HG03066 (cell line): ENCODE results near the gene PMEPA1.
A peak's percentile ranks its signal among the peaks of the same experiment; 100 is the strongest.

Source experiments
- ATAC-seq: cut with Tn5 transposase; IDR thresholded peaks from one replicate; pipeline ENCODE4 v1.9.1; 2021; ENCODE audit warnings: low read depth; ENCODE audit not compliant: unreplicated experiment

PMEPA1 gene

DNA sequence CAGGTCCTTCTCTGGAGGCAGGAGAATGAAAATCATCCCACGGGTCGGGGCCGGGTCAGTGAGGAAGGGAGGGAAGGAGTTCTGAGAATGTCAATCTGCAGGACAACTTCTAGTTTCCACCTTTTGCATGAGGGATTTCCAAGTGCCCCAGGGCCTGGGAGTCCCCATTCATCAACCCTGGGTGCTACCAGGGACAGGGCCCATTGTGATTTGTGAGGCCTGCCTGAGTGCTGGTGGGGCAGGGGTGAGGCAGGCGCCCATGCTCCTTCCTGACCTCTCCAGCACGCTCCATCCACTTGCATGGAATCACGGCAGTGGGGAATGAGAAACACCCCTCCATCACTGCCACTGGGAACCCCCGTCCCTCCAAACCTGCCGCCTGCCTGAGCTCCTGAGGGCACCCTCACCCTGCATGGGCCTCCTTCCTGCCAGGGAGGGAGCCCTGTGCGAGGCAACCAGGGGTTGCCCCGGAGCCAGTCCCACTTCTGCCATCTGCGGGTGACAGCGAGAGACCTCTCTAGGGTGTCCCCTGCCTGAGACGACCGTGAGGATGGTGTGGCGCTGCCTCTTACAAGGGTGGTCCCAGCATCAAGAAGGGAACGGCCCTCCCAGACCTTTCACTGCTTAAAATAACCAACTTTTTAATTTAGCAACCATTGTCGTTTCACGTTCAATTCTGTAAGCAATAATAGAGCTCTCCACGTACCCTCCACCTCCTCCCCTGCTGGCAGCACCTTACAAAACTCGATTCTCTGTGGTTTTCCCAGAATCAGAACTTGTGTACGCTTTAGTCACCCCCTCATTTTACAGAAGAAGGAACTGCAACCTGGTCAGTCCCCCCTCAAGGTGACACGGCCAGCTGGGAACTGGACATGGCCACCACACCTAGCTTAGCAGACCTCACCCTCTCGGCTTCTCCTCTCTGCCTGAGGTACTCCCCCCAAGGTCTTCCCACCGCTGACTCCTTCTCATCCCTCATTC is 28.6 kb downstream of the PMEPA1 start:
- ATAC-seq = no peak

- ATAC-seq = peak; percentile 55
These were observed 29.6 kb downstream of the PMEPA1 start for GRCh38 chr20:57680131-57680716.

GRCh38 chr20:57679113-57679512 is 30.7 kb downstream of the PMEPA1 start:
- ATAC-seq = no peak

- no peak for ATAC-seq
These were observed 31.5 kb downstream of the PMEPA1 start for GRCh38 chr20:57678340-57678739.

DNA sequence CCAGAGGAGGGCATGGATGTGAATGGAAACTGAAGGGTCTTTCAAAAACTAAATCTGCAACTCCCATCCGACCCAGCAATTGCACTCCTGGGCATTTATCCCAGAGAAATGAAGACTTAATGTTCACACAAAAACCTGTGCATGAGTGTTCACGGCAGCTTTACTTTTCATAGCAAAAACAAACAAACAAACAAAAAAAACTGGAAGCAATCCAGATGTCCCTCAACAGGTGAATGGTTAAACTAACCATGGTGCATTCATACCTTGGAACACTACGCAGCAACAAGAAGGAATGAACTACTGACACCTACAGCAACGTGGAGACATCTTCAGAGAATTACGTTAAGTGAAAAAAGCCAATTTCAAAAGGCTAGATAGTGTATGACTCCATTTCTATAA is 32.2 kb downstream of the PMEPA1 start:
- ATAC-seq = no peak

DNA sequence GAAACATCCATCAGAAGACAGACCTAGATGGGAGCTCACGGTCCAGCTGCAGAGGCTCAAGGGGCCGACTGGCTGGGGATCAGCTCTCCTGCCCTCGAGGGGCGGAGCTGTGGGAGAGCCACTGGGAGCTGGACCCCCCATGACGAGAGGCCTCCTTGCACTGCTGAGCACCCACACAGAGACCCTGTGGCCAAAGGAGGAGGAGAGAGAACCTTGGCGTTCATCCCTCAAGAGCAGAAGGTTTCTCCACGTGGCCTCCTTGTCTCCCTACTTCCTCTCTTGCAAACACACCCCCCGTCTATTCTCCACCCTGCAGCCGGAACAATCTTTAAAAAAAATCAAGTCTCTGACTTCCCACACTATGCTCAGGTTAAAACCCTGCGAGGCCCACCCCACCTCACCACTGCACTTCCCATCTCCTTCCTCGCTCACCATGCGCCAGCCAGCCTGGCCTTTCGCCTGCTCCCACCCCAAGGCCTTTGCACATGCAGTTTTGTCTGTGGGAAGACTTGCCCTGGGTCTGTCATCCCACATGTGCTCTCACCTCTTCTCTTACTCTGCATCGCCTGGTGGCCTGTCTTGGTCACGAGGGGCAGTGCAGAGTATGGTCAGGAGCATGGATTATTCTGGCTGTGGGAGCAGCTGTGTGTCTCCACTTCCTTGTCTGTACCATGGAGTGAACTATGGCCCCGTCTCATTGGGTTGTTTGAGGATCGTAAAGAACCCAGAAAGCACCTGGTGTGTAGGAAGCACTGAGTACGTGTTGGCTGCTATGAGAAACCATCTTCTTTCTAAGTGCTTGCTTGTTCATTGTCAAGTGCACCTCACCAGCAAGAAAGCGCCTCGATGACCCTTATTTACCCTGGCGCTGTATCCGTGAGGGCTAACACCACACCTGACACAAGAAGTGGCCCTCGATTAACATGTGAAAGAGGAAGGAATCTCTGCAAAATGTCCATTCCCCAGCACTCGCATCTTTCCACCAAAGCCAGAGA is 32.9 kb downstream of the PMEPA1 start:
- no peak for ATAC-seq

GRCh38 chr20:57675773-57676172 is 34.0 kb downstream of the PMEPA1 start:
- ATAC-seq = no peak

DNA sequence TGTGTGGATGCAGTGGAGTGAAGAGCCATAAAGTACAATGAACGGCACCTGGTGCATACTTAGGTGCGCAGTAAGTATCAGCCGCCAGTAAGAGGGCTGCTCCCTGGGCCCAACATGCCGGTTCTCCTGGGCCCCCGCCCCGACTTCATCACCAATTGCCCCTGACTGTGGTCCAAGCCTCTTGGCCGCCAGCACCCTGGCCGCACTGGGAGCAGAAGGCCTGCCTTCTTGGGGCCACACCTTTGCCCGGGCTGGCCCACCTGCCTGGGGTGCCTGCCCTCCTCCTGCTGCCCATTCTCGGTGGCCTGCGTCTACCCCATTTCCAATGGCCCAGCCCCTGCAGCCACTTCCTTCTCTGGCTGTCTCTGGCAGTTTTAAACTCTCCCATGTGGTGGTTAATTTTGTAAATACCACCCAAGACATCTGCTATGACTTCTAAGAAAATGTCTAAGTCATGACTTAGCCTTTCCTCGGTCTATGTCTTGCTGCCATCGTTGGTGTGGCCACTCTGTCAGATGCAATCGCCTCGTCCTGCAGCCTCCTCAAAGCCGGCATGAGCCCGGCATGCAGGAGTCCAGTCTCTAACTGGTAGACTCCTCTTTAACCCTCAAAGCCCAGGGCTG is 36.8 kb downstream of the PMEPA1 start:
- ATAC-seq = no peak

DNA sequence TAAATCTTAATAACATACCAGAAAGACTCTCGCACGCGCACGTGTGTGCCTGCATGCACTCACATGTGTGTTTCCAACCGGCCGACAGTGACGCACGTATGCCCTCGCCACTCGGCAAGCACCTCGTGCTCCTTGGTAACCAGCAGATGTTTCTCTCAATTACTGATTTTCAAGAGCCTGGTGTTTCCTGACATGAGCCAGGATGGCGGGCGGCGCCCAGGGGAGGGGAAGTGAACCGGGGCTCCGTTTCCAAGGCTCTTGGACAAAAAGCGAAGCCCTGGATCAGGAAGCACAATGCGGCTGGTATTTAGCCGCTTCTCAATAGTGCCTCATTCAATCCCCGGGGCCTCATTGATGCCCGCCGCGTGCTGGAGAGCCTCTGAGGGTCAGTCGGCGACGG is 37.7 kb downstream of the PMEPA1 start:
- no peak for ATAC-seq

DNA sequence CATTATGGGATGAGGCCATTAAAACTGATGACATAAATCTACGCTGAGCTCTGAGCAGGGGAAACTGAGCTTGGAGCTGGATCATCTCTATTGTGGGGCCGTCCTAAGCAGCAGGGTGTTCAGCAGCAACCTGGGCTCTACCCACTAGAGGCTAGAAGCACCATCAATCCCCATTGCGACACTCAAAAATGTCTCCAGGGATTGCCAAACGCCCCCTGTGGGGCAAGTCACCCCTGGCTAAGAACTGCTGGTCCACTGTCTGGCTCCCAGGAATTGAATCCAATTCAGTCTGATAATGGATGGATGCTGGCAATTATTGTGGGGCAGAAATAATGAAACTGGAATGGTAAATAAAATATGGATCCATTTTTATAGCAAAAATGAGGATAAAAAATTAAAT is 38.2 kb downstream of the PMEPA1 start:
- no peak for ATAC-seq

DNA sequence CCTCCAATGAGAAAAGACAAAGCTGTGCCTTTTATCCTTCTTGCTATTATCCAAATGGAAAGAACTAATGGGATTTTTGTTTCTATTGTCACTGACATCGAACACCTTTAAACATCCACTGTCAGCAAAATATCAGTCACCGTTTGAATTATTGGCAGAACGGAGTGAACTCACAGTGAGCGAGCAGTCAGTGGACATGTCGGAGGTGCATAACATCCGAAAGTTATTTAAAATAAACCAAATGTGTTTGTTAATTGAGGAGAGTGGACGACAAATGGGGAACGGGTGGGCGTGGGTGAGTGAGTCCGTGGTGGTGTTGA is 38.8 kb downstream of the PMEPA1 start:
- ATAC-seq = no peak

GRCh38 chr20:57670288-57671071 is 39.3 kb downstream of the PMEPA1 start:
- ATAC-seq = no peak

GRCh38 chr20:57669632-57670031 is 40.2 kb downstream of the PMEPA1 start:
- no peak for ATAC-seq

- no peak for ATAC-seq
These were observed 41.7 kb downstream of the PMEPA1 start for GRCh38 chr20:57667924-57668782.

DNA sequence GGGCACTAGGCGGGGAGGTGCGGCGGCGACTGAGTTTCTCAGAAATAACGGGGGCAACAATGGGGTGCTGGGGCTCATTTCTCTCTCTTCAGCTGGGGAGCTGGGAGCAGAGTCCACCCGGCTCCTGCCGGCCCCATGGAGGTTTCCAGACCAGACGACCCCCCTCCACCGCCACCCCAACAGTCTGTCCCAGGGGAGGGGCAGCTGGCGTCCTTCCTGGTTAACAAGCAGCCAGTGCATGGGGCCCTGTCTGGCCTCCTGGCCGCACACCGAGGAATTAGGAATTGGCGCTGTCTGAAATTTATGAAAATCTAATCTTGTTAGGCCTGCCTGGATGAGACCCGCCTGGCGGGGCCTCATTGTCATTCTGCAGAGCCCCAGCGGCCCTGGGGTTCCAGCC is 42.4 kb downstream of the PMEPA1 start:
- no peak for ATAC-seq

GRCh38 chr20:57666834-57667157 is 43.0 kb downstream of the PMEPA1 start:
- no peak for ATAC-seq

DNA sequence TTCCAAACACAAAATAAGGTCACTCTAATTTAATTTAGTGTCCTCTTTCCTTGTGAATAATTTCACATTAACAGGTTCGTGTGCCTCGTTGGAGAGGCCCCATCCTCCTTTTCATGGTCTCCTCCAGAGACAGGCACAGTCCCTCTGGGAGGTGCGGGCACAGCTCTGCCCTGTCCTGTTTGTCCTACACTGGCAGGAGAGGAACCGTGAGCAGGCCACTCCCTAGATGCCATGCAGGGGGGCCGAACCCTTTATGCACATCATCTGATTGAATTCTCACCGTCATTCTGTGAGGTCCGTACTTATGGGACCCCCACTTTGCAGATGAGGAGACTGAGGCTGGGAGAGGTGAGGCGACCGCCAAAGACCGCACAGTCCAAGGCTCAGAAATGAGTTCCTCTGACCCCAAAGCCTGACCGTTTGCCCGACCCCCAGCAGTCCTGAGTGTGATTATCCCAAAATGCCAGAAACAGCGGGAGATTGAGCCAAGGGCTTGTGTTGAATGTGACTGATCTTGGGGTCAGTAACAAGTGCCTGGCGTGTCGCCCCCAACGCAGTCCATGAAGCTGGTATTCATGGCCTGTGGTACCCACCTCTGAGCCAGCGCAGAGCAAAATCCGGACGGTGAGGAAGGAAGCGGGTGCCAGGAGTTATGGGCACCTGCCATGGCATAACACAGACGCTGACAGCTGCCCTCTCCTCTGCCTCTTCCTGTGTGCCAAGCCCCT is 43.5 kb downstream of the PMEPA1 start:
- ATAC-seq = no peak

GRCh38 chr20:57665589-57665971 is 44.2 kb downstream of the PMEPA1 start:
- no peak for ATAC-seq
